ENCODE data around the gene AHDC1. TPM values are rescaled to one million over a fixed set of nuclear protein-coding genes. Genes with fewer than 3 reads are reported as not detected.

The AHDC1 gene
- total and polyA plus RNA-seq, 2 of the 13 experiments (the other 11 are each of a cell fraction or from before 2014, with no cell fraction given): 1.0 to 2.7 TPM

DNA sequence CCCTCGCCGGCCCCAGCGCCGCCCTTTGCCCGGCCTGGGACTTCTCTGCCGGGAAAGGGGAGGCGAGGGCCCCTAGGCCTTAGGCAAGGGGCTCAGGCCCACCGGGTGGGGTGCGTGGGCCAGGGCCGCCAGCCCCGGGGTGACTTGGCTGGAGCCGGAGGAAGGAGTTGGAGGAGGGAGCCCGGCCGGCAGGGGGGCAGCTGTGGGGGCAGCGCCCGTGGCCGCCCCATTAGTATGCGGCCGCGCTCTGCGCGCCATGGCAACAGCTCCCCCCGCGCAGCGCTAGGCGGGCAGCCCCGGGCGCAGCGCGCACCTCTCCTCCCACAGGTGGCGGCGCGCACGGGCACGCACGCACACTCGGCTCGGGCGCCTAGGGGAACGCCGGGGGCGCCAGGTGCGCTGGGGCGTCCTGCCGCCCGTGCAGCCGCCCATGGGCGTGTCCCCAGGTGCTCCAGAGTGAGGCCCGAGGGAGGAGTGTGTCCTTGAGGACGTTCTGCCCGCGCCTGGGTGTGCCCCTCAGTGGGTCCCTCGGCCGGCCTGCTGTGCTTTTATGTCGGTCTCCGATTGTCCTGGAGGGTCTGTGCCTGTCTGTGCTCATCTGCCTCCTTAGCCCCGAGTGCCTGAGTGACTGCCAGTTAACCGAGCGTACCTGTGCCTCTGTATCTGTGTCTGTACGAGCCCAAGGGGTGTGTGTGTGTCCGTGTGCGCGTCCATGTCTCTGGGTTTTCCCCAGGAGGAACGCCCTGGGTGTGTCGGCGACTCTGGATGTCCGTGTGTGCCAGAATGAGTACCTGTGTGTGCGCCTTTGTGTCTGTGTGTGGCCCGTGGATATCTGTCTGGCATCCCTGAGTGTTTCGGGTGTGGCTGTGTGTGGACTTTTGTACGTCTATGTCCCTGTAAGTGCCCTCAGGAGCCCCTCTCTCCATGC, 75.8 kb downstream of the AHDC1 start (continued):
- no peak for TF ChIP-seq ZBTB43 (CRISPR knock-in tag; conservative IDR thresholded peaks at IDR 0.05)
- TF ChIP-seq ZNF713 (CRISPR knock-in tag; IDR thresholded peaks at IDR 0.05): 0 out of 2 replicates have a peak, but pooled peaks have one; percentile 71
- TF ChIP-seq RELA (CRISPR knock-in tag; IDR thresholded peaks at IDR 0.05): 0 out of 2 replicates have a peak, but pooled peaks have one; percentile 37
- TF ChIP-seq HNF4A (CRISPR knock-in tag; IDR thresholded peaks at IDR 0.05): no peak
- TF ChIP-seq MAZ (IDR thresholded peaks at IDR 0.05; ENCODE audit: borderline replicate concordance, low read depth, low read length): no peak
- no peak; the same call in 1 of the 2 replicates for TF ChIP-seq MAZ (CRISPR knock-in tag; IDR thresholded peaks at IDR 0.05; ENCODE audit: low read depth)
- TF ChIP-seq ZNF562 (CRISPR knock-in tag; IDR thresholded peaks at IDR 0.05; ENCODE audit: borderline replicate concordance): no peak
- TF ChIP-seq KLF16 (CRISPR knock-in tag; IDR thresholded peaks at IDR 0.05): 0 out of 4 replicates have a peak, but pooled peaks of 1 of the 2 experiments have one; percentile 30
- no peak for TF ChIP-seq SMC3 (IDR thresholded peaks at IDR 0.05; ENCODE audit: low read length)
- TF ChIP-seq YEATS4 (CRISPR knock-in tag; IDR thresholded peaks at IDR 0.05; ENCODE audit: borderline replicate concordance): no peak
- no peak for TF ChIP-seq CENPX (CRISPR knock-in tag; IDR thresholded peaks at IDR 0.05)
- TF ChIP-seq SOX6 (IDR thresholded peaks at IDR 0.05): no peak
- TF ChIP-seq SOX6 (CRISPR knock-in tag; IDR thresholded peaks at IDR 0.05): no peak
- TF ChIP-seq NCOA2 (CRISPR knock-in tag; IDR thresholded peaks at IDR 0.05): no peak; the same call in 1 of the 2 replicates
- TF ChIP-seq ZNF879 (CRISPR knock-in tag; IDR thresholded peaks at IDR 0.05): no peak
- TF ChIP-seq, protein P1, sequence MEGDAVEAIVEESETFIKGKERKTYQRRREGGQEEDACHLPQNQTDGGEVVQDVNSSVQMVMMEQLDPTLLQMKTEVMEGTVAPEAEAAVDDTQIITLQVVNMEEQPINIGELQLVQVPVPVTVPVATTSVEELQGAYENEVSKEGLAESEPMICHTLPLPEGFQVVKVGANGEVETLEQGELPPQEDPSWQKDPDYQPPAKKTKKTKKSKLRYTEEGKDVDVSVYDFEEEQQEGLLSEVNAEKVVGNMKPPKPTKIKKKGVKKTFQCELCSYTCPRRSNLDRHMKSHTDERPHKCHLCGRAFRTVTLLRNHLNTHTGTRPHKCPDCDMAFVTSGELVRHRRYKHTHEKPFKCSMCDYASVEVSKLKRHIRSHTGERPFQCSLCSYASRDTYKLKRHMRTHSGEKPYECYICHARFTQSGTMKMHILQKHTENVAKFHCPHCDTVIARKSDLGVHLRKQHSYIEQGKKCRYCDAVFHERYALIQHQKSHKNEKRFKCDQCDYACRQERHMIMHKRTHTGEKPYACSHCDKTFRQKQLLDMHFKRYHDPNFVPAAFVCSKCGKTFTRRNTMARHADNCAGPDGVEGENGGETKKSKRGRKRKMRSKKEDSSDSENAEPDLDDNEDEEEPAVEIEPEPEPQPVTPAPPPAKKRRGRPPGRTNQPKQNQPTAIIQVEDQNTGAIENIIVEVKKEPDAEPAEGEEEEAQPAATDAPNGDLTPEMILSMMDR (CRISPR knock-in tag; IDR thresholded peaks at IDR 0.05): peak; percentile 9; the same call in 1 of the 2 replicates
- no peak for TF ChIP-seq BRCA1 (CRISPR knock-in tag; IDR thresholded peaks at IDR 0.05)
- TF ChIP-seq FOSL2 (CRISPR knock-in tag; IDR thresholded peaks at IDR 0.05): no peak
- peak; percentile 40; the same call in 1 of the 2 replicates for TF ChIP-seq ZBTB7A (CRISPR knock-in tag; IDR thresholded peaks at IDR 0.05)
- no peak for TF ChIP-seq ZNF761 (CRISPR knock-in tag; conservative IDR thresholded peaks at IDR 0.05)
- TF ChIP-seq, protein P2, sequence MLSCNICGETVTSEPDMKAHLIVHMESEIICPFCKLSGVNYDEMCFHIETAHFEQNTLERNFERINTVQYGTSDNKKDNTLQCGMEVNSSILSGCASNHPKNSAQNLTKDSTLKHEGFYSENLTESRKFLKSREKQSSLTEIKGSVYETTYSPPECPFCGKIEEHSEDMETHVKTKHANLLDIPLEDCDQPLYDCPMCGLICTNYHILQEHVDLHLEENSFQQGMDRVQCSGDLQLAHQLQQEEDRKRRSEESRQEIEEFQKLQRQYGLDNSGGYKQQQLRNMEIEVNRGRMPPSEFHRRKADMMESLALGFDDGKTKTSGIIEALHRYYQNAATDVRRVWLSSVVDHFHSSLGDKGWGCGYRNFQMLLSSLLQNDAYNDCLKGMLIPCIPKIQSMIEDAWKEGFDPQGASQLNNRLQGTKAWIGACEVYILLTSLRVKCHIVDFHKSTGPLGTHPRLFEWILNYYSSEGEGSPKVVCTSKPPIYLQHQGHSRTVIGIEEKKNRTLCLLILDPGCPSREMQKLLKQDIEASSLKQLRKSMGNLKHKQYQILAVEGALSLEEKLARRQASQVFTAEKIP (CRISPR knock-in tag; IDR thresholded peaks at IDR 0.05; ENCODE audit: borderline replicate concordance): no peak
- no peak for TF ChIP-seq HCFC1 (IDR thresholded peaks at IDR 0.05; ENCODE audit: low read depth, low read length)
- TF ChIP-seq ZBTB37 (CRISPR knock-in tag; IDR thresholded peaks at IDR 0.05): no peak
- TF ChIP-seq FIP1L1 (IDR thresholded peaks at IDR 0.05; ENCODE audit: borderline replicate concordance, insufficient read depth, low read depth, low read length): no peak
- TF ChIP-seq SIX4 (CRISPR knock-in tag; IDR thresholded peaks at IDR 0.05): no peak

All from HepG2 (cell line).